ENCODE measurements around the gene LHX5.

The LHX5 gene

GRCh38 chr12:113438523-113439300 is 33.0 kb downstream of the LHX5 start:
- no peak for DNase-seq

- DNase-seq: no peak
Observed at GRCh38 chr12:113437729-113438100, 34.0 kb downstream of the LHX5 start.

GRCh38 chr12:113436993-113437728 is 34.5 kb downstream of the LHX5 start:
- no peak for DNase-seq

GRCh38 chr12:113436586-113436985 is 35.1 kb downstream of the LHX5 start:
- DNase-seq: no peak

GRCh38 chr12:113435367-113435766 is 36.3 kb downstream of the LHX5 start:
- DNase-seq: no peak

- no peak for DNase-seq
Observed at GRCh38 chr12:113432986-113433385, 38.7 kb downstream of the LHX5 start.

- no peak for DNase-seq
Observed at GRCh38 chr12:113428482-113428881, 43.2 kb downstream of the LHX5 start.

- no peak for DNase-seq
Observed at GRCh38 chr12:113427882-113428281, 43.8 kb downstream of the LHX5 start.

GRCh38 chr12:113425960-113426453 is 45.7 kb downstream of the LHX5 start:
- DNase-seq: no peak

- peak; percentile 23 to 28 for DNase-seq
Observed at GRCh38 chr12:113424915-113425823, 46.5 kb downstream of the LHX5 start.

- no peak for DNase-seq
Observed at GRCh38 chr12:113424456-113424855, 47.2 kb downstream of the LHX5 start.

- DNase-seq: no peak
Observed at GRCh38 chr12:113422886-113423669, 48.6 kb downstream of the LHX5 start.

GRCh38 chr12:113422030-113422885 is 49.4 kb downstream of the LHX5 start, which contains the start of gene SDSL:
Gene SDSL, plus strand, starts transcription at chr12:113422380. Its CDS starts 5,603 bp downstream, at chr12:113427983.
- no peak for DNase-seq

GRCh38 chr12:113420996-113421595 is 50.6 kb downstream of the LHX5 start:
- DNase-seq: no peak

- DNase-seq: no peak
Observed at GRCh38 chr12:113418213-113418879, 53.3 kb downstream of the LHX5 start.

GRCh38 chr12:113416091-113416754 is 55.4 kb downstream of the LHX5 start:
- no peak for DNase-seq

GRCh38 chr12:113414519-113415038 is 57.1 kb downstream of the LHX5 start:
- no peak for DNase-seq

GRCh38 chr12:113413488-113413939 is 58.2 kb downstream of the LHX5 start:
- DNase-seq: no peak

Measured in activated CD4-positive, alpha-beta T cell treated with anti-CD3 and anti-CD28 coated beads for 4 hours (primary cell).